ENCODE measurements around the gene ING5.

DNA sequence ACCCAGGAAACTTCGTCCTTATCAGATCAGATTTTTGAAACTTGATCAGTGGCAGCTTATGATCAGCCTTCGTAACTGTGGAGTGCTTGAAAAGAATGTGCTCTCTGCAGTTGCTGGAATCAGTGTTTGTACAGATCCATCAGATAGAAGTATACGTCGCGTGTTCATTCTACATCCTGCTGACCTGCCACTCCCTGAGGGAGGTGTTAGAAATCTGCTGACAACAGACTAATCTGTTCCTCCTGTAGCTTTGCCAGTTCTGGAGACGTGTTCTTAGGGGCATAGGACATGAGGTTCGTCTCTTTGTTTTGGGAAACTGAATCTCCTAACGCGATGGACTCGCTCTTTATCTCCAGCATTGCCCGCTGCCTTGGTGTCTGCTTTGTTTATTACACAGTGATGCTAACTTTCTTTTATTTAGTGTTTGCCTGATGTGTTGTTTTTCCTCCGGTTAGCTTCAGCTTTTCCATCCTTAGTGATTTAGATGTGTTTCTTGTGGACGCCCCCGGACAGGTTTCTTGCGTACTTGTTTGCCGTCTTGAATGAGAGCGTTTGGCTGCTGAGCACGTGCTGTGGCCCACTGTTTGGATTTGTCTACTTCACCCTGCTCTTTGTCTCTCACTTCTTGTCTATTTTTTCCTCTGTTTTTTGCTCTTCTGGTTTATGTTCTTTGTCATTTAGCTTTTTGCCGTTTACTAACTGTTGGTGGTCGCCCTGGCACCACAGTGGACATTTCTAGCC is 57.4 kb downstream of the ING5 start:
- TF ChIP-seq, protein P1, sequence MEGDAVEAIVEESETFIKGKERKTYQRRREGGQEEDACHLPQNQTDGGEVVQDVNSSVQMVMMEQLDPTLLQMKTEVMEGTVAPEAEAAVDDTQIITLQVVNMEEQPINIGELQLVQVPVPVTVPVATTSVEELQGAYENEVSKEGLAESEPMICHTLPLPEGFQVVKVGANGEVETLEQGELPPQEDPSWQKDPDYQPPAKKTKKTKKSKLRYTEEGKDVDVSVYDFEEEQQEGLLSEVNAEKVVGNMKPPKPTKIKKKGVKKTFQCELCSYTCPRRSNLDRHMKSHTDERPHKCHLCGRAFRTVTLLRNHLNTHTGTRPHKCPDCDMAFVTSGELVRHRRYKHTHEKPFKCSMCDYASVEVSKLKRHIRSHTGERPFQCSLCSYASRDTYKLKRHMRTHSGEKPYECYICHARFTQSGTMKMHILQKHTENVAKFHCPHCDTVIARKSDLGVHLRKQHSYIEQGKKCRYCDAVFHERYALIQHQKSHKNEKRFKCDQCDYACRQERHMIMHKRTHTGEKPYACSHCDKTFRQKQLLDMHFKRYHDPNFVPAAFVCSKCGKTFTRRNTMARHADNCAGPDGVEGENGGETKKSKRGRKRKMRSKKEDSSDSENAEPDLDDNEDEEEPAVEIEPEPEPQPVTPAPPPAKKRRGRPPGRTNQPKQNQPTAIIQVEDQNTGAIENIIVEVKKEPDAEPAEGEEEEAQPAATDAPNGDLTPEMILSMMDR (IDR thresholded peaks at IDR 0.05) = no peak
- no peak for TF ChIP-seq POLR2A (IDR thresholded peaks at IDR 0.05)
